HG02852 (cell line): ENCODE data around the gene SLC38A9.

Source experiments
- ATAC-seq: cut with Tn5 transposase; IDR thresholded peaks from one replicate; pipeline ENCODE4 v1.9.1; 2021; ENCODE audit warnings: mild to moderate bottlenecking, moderate library complexity; ENCODE audit not compliant: unreplicated experiment

Gene SLC38A9

GRCh38 chr5:55584398-55585205, 127.5 kb downstream of the SLC38A9 start:
- ATAC-seq, result no peak

GRCh38 chr5:55583578-55583977, 128.5 kb downstream of the SLC38A9 start:
- no peak for ATAC-seq

GRCh38 chr5:55582256-55582655, 129.9 kb downstream of the SLC38A9 start:
- no peak for ATAC-seq

GRCh38 chr5:55580042-55580441, 132.1 kb downstream of the SLC38A9 start:
- no peak for ATAC-seq

- ATAC-seq, result no peak
Measured at GRCh38 chr5:55578771-55579170, 133.4 kb downstream of the SLC38A9 start.

- no peak for ATAC-seq
Measured at GRCh38 chr5:55577353-55578060, 134.6 kb downstream of the SLC38A9 start.

GRCh38 chr5:55576661-55577060, 135.5 kb downstream of the SLC38A9 start:
- ATAC-seq, result no peak
